Neural crest cell (in vitro differentiated cells): ENCODE data around the gene MRPL30. TPM values are rescaled to one million over a fixed set of nuclear protein-coding genes. Genes with fewer than 3 reads are reported as not detected.

Source experiments
- DNase-seq: peaks from one replicate; pipeline ENCODE4 v3.0.0; 2021; ENCODE audit warnings: low read depth, mixed read lengths, low spot score
- H3K27ac Mint-ChIP-seq: one replicate; pipeline ENCODE4 v1.8.0; 2021; ENCODE audit warnings: mild to moderate bottlenecking, mixed read lengths; ENCODE audit not compliant: unreplicated experiment
- H3K27me3 Mint-ChIP-seq: 2 replicates; pipeline ENCODE4 v1.8.0; 2021; ENCODE audit warnings: low read depth, mild to moderate bottlenecking, mixed read lengths
- H3K36me3 Mint-ChIP-seq: 2 replicates; pipeline ENCODE4 v1.8.0; 2021; ENCODE audit warnings: low read depth, mild to moderate bottlenecking, mixed read lengths
- H3K4me1 Mint-ChIP-seq: 2 replicates; pipeline ENCODE4 v1.8.0; 2021; ENCODE audit warnings: mixed read lengths
- H3K4me3 Mint-ChIP-seq: one replicate; pipeline ENCODE4 v1.8.0; 2021; ENCODE audit warnings: mild to moderate bottlenecking, mixed read lengths
- H3K9me3 Mint-ChIP-seq: 2 replicates; pipeline ENCODE4 v1.8.0; 2021; ENCODE audit warnings: mixed read lengths
- CTCF ChIP-seq: fragments of 200-600 bp; sonication (generic); conservative IDR thresholded peaks from 2 replicates; pipeline ENCODE4 v1.5.0; 2021; ENCODE audit warnings: antibody characterized with exemption, mild to moderate bottlenecking
- total RNA-seq: library from RNA; stranded (reverse); gene quantifications from 2 replicates; pipeline ENCODE4 v1.2.1, GENCODE V29; 2021

The MRPL30 gene
- total RNA-seq, 1 donor from 2014 or later: 44.3 TPM

GRCh38 chr2:99141110-99142108 is 39.6 kb upstream of the MRPL30 start, which contains the start of gene C2orf15:
Gene C2orf15 (plus strand): TSS chr2:99141707. CDS start chr2:99150559, 8,852 bp downstream.
- Mint-ChIP-seq H3K27ac (peak within 1 kb of the TSS; percentile 96), H3K27me3 (peaks cover 23% of the 10 kb centered on the region), H3K36me3 (peaks cover 4% of the 10 kb centered on the region), H3K9me3 (no peaks in the 10 kb centered on the region), H3K4me1 (peaks cover 18% of the 10 kb centered on the region), H3K4me3 (peak within 1 kb of the TSS; percentile 97)
- no peak for TF ChIP-seq CTCF
- DNase-seq: peak; percentile 92

GRCh38 chr2:99150706-99151105 is 30.3 kb upstream of the MRPL30 start:
- Mint-ChIP-seq H3K27ac (no peak overlapping the region), H3K36me3 (no peaks in the 10 kb centered on the region), H3K4me1 (peaks cover 8% of the 10 kb centered on the region), H3K4me3 (no peak overlapping the region), H3K9me3 (no peaks in the 10 kb centered on the region), H3K27me3 (no peaks in the 10 kb centered on the region)
- no peak for TF ChIP-seq CTCF
- no peak for DNase-seq

- no peak for TF ChIP-seq CTCF
- no peak overlapping the region for H3K4me3 Mint-ChIP-seq
- H3K27ac Mint-ChIP-seq: no peak overlapping the region
- H3K4me1 Mint-ChIP-seq: peaks cover 14% of the 10 kb centered on the region
- no peaks in the 10 kb centered on the region for H3K9me3 Mint-ChIP-seq
- no peaks in the 10 kb centered on the region for H3K27me3 Mint-ChIP-seq
- peaks cover 2% of the 10 kb centered on the region for H3K36me3 Mint-ChIP-seq
- DNase-seq: no peak
These were observed 28.6 kb upstream of the MRPL30 start for GRCh38 chr2:99152199-99152895.

- Mint-ChIP-seq H3K36me3 (peaks cover 3% of the 10 kb centered on the region), H3K27me3 (no peaks in the 10 kb centered on the region), H3K4me3 (no peak overlapping the region), H3K27ac (peak overlapping the region; percentile 94), H3K4me1 (peaks cover 15% of the 10 kb centered on the region), H3K9me3 (no peaks in the 10 kb centered on the region)
- no peak for TF ChIP-seq CTCF
- DNase-seq: no peak
These were observed 26.9 kb upstream of the MRPL30 start for GRCh38 chr2:99153921-99154604.
